H9 (cell line): Measurements from ENCODE around the gene TBCEL. TPM values are rescaled to one million over a fixed set of nuclear protein-coding genes. Genes with fewer than 3 reads are reported as not detected.

Experiments used
- DNase-seq: peaks from one replicate; pipeline ENCODE4 v3.0.0-alpha.2; 2017
- H2AFZ ChIP-seq: one replicate; pipeline ENCODE4 v1.6.1; 2013; ENCODE audit warnings: mild to moderate bottlenecking, low read length, control low read depth, moderate library complexity
- H2AK5ac ChIP-seq: 2 replicates; pipeline ENCODE4 v1.6.1; 2013; ENCODE audit warnings: low read length, control low read depth, mixed read lengths; ENCODE audit not compliant: insufficient read length
- H2BK120ac ChIP-seq: one replicate; pipeline ENCODE4 v1.6.1; 2013; ENCODE audit warnings: low read depth, mild to moderate bottlenecking, low read length, control low read depth, inconsistent platforms; ENCODE audit not compliant: poor library complexity, severe bottlenecking
- H2BK12ac ChIP-seq: 2 replicates; pipeline ENCODE4 v1.6.1; 2013; ENCODE audit warnings: low read length, control low read depth, mixed read lengths, low read depth; ENCODE audit not compliant: insufficient read length
- H2BK15ac ChIP-seq: 2 replicates; pipeline ENCODE4 v1.6.1; 2013; ENCODE audit warnings: low read depth, low read length, control low read depth
- H2BK20ac ChIP-seq: one replicate; pipeline ENCODE4 v1.6.1; 2013; ENCODE audit warnings: low read depth, mild to moderate bottlenecking, low read length, control low read depth, inconsistent platforms; ENCODE audit not compliant: poor library complexity, severe bottlenecking
- H2BK5ac ChIP-seq: 2 replicates; pipeline ENCODE4 v1.6.1; 2013; ENCODE audit warnings: low read length, control low read depth, mixed read lengths; ENCODE audit not compliant: insufficient read length
- H3K14ac ChIP-seq: 2 replicates; pipeline ENCODE4 v1.6.1; 2013; ENCODE audit warnings: low read length, control low read depth; ENCODE audit not compliant: insufficient read depth
- H3K18ac ChIP-seq: 2 replicates; pipeline ENCODE4 v1.6.1; 2013; ENCODE audit warnings: low read depth, mild to moderate bottlenecking, mixed read lengths, low read length, control low read depth; ENCODE audit not compliant: insufficient read length
- H3K23ac ChIP-seq: 2 replicates; pipeline ENCODE4 v1.6.1; 2013; ENCODE audit warnings: low read length, control low read depth, mixed read lengths, low read depth; ENCODE audit not compliant: insufficient read length
- H3K23me2 ChIP-seq: 2 replicates; pipeline ENCODE4 v1.6.1; 2013; ENCODE audit warnings: low read depth, mild to moderate bottlenecking, mixed read lengths, low read length, control low read depth; ENCODE audit not compliant: insufficient read length, poor library complexity, severe bottlenecking
- H3K27ac ChIP-seq: 2 replicates; pipeline ENCODE4 v1.5.1; 2013; ENCODE audit warnings: low read length, control low read depth, mixed read lengths, low read depth; ENCODE audit not compliant: insufficient read length
- H3K27me3 ChIP-seq: 2 replicates; pipeline ENCODE4 v1.6.1; 2013; ENCODE audit warnings: low read length, control low read depth, inconsistent platforms; ENCODE audit not compliant: insufficient read depth
- H3K4ac ChIP-seq: 2 replicates; pipeline ENCODE4 v1.6.1; 2013; ENCODE audit warnings: low read depth, mild to moderate bottlenecking, control low read depth, inconsistent platforms, low read length, moderate library complexity
- H3K4me1 ChIP-seq: 2 replicates; pipeline ENCODE4 v1.6.1; 2013; ENCODE audit warnings: low read length, control low read depth, inconsistent platforms; ENCODE audit not compliant: insufficient read depth
- H3K4me2 ChIP-seq: 2 replicates; pipeline ENCODE4 v1.6.1; 2013; ENCODE audit warnings: low read length, control low read depth, mixed read lengths; ENCODE audit not compliant: insufficient read length, insufficient read depth
- H3K56ac ChIP-seq: 2 replicates; pipeline ENCODE4 v1.6.1; 2013; ENCODE audit warnings: low read depth, mild to moderate bottlenecking, mixed read lengths, low read length, control low read depth; ENCODE audit not compliant: insufficient read length
- H3K79me1 ChIP-seq: 2 replicates; pipeline ENCODE4 v1.6.1; 2013; ENCODE audit warnings: low read depth, mild to moderate bottlenecking, moderate library complexity, low read length, control low read depth, inconsistent platforms; ENCODE audit not compliant: insufficient read depth, poor library complexity, severe bottlenecking
- H3K79me2 ChIP-seq: 2 replicates; pipeline ENCODE4 v1.6.1; 2013; ENCODE audit warnings: low read length, control low read depth, inconsistent platforms; ENCODE audit not compliant: insufficient read depth
- H3K9ac ChIP-seq: 2 replicates; pipeline ENCODE4 v1.6.1; 2013; ENCODE audit warnings: low read length, control low read depth, mixed read lengths; ENCODE audit not compliant: insufficient read length; ENCODE audit errors: extremely low read depth
- H3K9me3 ChIP-seq: one replicate; pipeline ENCODE4 v1.6.1; 2013; ENCODE audit warnings: low read depth, low read length, inconsistent platforms; ENCODE audit not compliant: control insufficient read depth
- H3T11ph ChIP-seq: one replicate; pipeline ENCODE4 v1.6.1; 2013; ENCODE audit warnings: mild to moderate bottlenecking, low read length, control low read depth, inconsistent platforms
- H4K20me1 ChIP-seq: one replicate; pipeline ENCODE4 v1.6.1; 2013; ENCODE audit not compliant: control insufficient read depth, insufficient read length, insufficient read depth
- H4K5ac ChIP-seq: 2 replicates; pipeline ENCODE4 v1.6.1; 2013; ENCODE audit warnings: low read depth, mild to moderate bottlenecking, mixed read lengths, low read length, control low read depth; ENCODE audit not compliant: insufficient read length
- H4K8ac ChIP-seq: replicated peaks from 2 replicates; pipeline ENCODE4 v1.6.1; 2013; ENCODE audit warnings: low read length, control low read depth, mixed read lengths, low read depth; ENCODE audit not compliant: insufficient read length
- H4K91ac ChIP-seq: 2 replicates; pipeline ENCODE4 v1.6.1; 2013; ENCODE audit warnings: low read depth, mild to moderate bottlenecking, moderate library complexity, mixed read lengths, low read length, control low read depth; ENCODE audit not compliant: insufficient read length
- H3K27ac Mint-ChIP-seq, 3 experiments: 2 replicates in 2 of 3; 3 replicates in 1 of 3; pipeline ENCODE4 v1.8.0; 2020 to 2021; ENCODE audit warnings: mixed read lengths in 3 of 3, mild to moderate bottlenecking in 1 of 3, moderate library complexity in 1 of 3
- H3K27me3 Mint-ChIP-seq: 2 replicates; pipeline ENCODE4 v1.8.0; 2021; ENCODE audit warnings: low read depth, mild to moderate bottlenecking, moderate library complexity, mixed read lengths
- H3K36me3 Mint-ChIP-seq, 3 experiments: 2 replicates in 2 of 3; 3 replicates in 1 of 3; pipeline ENCODE4 v1.8.0; 2020 to 2021; ENCODE audit warnings: low read depth in 3 of 3, mixed read lengths in 3 of 3; ENCODE audit not compliant: insufficient read depth in 1 of 3
- H3K4me1 Mint-ChIP-seq, 2 experiments: 2 replicates each; pipeline ENCODE4 v1.8.0; 2020; ENCODE audit warnings: mixed read lengths in 2 of 2
- H3K4me3 Mint-ChIP-seq, 2 experiments: 2 replicates in 1 of 2; 3 replicates in 1 of 2; pipeline ENCODE4 v1.8.0; 2020 to 2021; ENCODE audit warnings: mild to moderate bottlenecking in 2 of 2, mixed read lengths in 2 of 2, moderate library complexity in 1 of 2
- H3K9me3 Mint-ChIP-seq, 2 experiments: 2 replicates in 1 of 2; 3 replicates in 1 of 2; pipeline ENCODE4 v1.8.0; 2020; ENCODE audit warnings: mild to moderate bottlenecking in 2 of 2, mixed read lengths in 2 of 2, moderate library complexity in 1 of 2
- CTCF ChIP-seq: fragments of 200-600 bp; sonication (generic); conservative IDR thresholded peaks from 3 replicates; pipeline ENCODE4 v1.8.0; 2021; ENCODE audit warnings: antibody characterized with exemption, mild to moderate bottlenecking
- WGBS: extraction: QIAGEN DNeasy Blood & Tissue Kit; methylation state at CpG from one replicate; pipeline ENCODE4 v1.1.7; 2013; ENCODE audit warnings: missing lambda C conversion rate, low lambda C conversion rate, mixed read lengths; ENCODE audit not compliant: insufficient read length; ENCODE audit errors: extremely low coverage; 5-methylcytosine and 5-hydroxymethylcytosine counted together
- total RNA-seq: library from RNA; stranded (reverse); gene quantifications from 2 replicates; pipeline ENCODE4 v1.2.1, GENCODE V29; 2021

The TBCEL gene
- total RNA-seq, 1 experiment from 2014 or later = 17.3 TPM

- peaks cover 3% of the 10 kb centered on the region for H3K23me2 ChIP-seq
- H4K20me1 ChIP-seq = no peaks in the 10 kb centered on the region
- peaks cover 14% of the 10 kb centered on the region for H3K4me1 ChIP-seq
- H3K27me3 Mint-ChIP-seq = peaks cover 13% of the 10 kb centered on the region
- H3K14ac ChIP-seq = no peak overlapping the region
- peaks cover 0 to 2% (median 0%) of the 10 kb centered on the region in 3 experiments; a peak in 1 of 7 replicates for H3K36me3 Mint-ChIP-seq
- no peak overlapping the region for H3K18ac ChIP-seq
- H2BK120ac ChIP-seq = no peak overlapping the region
- no peak for DNase-seq
- no peak for TF ChIP-seq CTCF
- no peak overlapping the region for H2BK5ac ChIP-seq
- H4K91ac ChIP-seq = no peak overlapping the region
- no peak overlapping the region for H3K27ac ChIP-seq
- no peaks in the 10 kb centered on the region for H3K79me1 ChIP-seq
- H2BK12ac ChIP-seq = no peak overlapping the region
- peaks cover 37 to 40% of the 10 kb centered on the region in 2 experiments for H3K4me1 Mint-ChIP-seq
- H4K5ac ChIP-seq = no peak overlapping the region
- no peak overlapping the region for H3K56ac ChIP-seq
- H3K4me2 ChIP-seq = no peak overlapping the region
- no peaks in the 10 kb centered on the region for H3K79me2 ChIP-seq
- H3K9me3 Mint-ChIP-seq = no peaks in the 10 kb centered on the region; a peak in 1 of 5 replicates
- no peak overlapping the region for H3K27ac Mint-ChIP-seq
- no peak overlapping the region for H4K8ac ChIP-seq
- H2BK20ac ChIP-seq = no peak overlapping the region
- no peaks in the 10 kb centered on the region; the same call in 1 of the 2 replicates for H3K27me3 ChIP-seq
- no CpG with 5 or more reads among the region's 1 CpG for WGBS
- H3K23ac ChIP-seq = no peak overlapping the region
- no peak overlapping the region for H3T11ph ChIP-seq
- no peak overlapping the region for H2BK15ac ChIP-seq
- H3K4me3 Mint-ChIP-seq = no peak overlapping the region; a peak in 1 of 5 replicates
- H3K9ac ChIP-seq = no peak overlapping the region
- H2AK5ac ChIP-seq = no peak overlapping the region
- no peak overlapping the region for H3K4ac ChIP-seq
- H2AFZ ChIP-seq = no peak overlapping the region
- no peaks in the 10 kb centered on the region for H3K9me3 ChIP-seq
Observed at GRCh38 chr11:120988603-120989002, 35.3 kb upstream of the TBCEL start.
